ENCODE results near the gene TLL2. TPM values are rescaled to one million over a fixed set of nuclear protein-coding genes. Genes with fewer than 3 reads are reported as not detected.

TLL2 gene
- total and polyA plus RNA-seq, 4 donors: 0.07 to 0.23 (median 0.10) TPM

DNA sequence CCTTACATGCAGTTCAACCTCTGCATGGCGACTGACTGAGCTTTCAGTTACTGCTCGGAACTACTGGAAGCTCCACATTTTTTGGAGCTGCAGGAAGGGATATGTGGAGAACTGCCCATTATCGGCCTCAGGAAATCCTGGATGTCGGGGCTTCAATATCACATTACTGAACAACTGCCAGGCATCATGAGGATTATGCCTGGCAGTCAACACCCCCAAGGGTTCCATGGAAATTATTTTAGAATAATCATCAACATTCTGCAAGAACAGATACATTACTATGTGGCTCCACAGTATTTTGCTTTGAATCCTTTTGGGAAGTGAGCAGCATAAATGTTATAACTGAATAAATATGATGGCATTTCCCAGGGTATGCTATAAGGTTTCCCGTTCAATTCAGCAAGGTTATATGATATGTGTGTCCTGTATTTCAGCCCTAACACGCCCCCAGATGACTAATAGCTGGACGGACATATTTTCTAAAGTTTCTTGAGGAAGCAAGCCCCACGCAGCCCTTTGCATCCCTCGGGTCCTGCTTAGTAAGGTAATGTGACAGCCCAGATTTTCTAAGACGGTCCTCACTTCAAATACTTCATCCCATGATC is 101.9 kb downstream of the TLL2 start:
- Histone ChIP-seq H3K9ac (ENCODE audit: insufficient read depth in 1 of 2, low read length in 2 of 2) (no peak overlapping the region), H3K27me3 (ENCODE audit: control insufficient read depth in 3 of 3, insufficient read depth in 3 of 3, low read length in 2 of 3) (peaks cover 0 to 8% (median 4%) of the 10 kb centered on the region in 3 donors), H3K4me3 (no peak overlapping the region), H3K27ac (ENCODE audit: low read depth in 1 of 2, low read length in 1 of 2) (no peak overlapping the region), H3K9me3 (ENCODE audit: control insufficient read depth in 4 of 4, insufficient read depth in 3 of 4, low read length in 3 of 4) (no peaks in the 10 kb centered on the region), H3K4me1 (ENCODE audit: control insufficient read depth in 5 of 5, insufficient read depth in 5 of 5, low read length in 5 of 5) (peaks cover 0 to 16% (median 2%) of the 10 kb centered on the region in 5 donors), H3K36me3 (ENCODE audit: control insufficient read depth in 4 of 4, insufficient read depth in 4 of 4, low read length in 4 of 4) (no peaks in the 10 kb centered on the region)
- ATAC-seq (ENCODE audit: insufficient read depth, low FRiP score): no peak
- no peak for DNase-seq
- 68 to 73% methylated on average over 10 of the region's 10 CpGs for WGBS, 2 donors
- TF ChIP-seq, protein P1, sequence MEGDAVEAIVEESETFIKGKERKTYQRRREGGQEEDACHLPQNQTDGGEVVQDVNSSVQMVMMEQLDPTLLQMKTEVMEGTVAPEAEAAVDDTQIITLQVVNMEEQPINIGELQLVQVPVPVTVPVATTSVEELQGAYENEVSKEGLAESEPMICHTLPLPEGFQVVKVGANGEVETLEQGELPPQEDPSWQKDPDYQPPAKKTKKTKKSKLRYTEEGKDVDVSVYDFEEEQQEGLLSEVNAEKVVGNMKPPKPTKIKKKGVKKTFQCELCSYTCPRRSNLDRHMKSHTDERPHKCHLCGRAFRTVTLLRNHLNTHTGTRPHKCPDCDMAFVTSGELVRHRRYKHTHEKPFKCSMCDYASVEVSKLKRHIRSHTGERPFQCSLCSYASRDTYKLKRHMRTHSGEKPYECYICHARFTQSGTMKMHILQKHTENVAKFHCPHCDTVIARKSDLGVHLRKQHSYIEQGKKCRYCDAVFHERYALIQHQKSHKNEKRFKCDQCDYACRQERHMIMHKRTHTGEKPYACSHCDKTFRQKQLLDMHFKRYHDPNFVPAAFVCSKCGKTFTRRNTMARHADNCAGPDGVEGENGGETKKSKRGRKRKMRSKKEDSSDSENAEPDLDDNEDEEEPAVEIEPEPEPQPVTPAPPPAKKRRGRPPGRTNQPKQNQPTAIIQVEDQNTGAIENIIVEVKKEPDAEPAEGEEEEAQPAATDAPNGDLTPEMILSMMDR (IDR thresholded peaks at IDR 0.05; ENCODE audit: control extremely low read depth, extremely low read depth): no peak

DNA sequence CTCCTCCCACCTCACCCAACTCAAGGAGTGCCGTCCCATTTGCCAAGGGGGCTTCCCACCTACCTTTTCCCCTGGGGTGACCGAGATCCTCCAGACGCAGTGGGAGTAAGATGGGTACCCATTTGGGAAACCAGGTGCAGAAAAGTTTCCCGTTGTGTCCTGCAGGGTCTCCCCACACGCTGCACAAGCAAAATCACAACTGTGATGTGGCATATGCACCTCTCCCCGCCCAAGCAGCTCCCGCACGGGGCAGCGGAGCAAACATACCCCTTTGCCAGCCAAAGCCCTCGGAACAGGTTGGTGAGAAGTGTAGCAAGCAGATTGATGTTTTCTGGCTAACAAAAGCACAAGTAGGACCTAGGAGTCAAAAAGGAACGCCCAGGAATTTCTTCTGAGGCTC is 103.4 kb downstream of the TLL2 start:
- ATAC-seq (ENCODE audit: insufficient read depth, low FRiP score): no peak
- 86 to 91% methylated on average over 11 of the region's 11 CpGs for WGBS, 2 donors
- DNase-seq: no peak
- Histone ChIP-seq H3K27me3 (ENCODE audit: control insufficient read depth in 3 of 3, insufficient read depth in 3 of 3, low read length in 2 of 3) (peaks cover 0 to 12% (median 4%) of the 10 kb centered on the region in 3 donors), H3K27ac (ENCODE audit: low read depth in 1 of 2, low read length in 1 of 2) (no peak overlapping the region), H3K36me3 (ENCODE audit: control insufficient read depth in 4 of 4, insufficient read depth in 4 of 4, low read length in 4 of 4) (no peaks in the 10 kb centered on the region), H3K9ac (ENCODE audit: insufficient read depth in 1 of 2, low read length in 2 of 2) (no peak overlapping the region), H3K9me3 (ENCODE audit: control insufficient read depth in 4 of 4, insufficient read depth in 3 of 4, low read length in 3 of 4) (no peaks in the 10 kb centered on the region), H3K4me3 (no peak overlapping the region), H3K4me1 (ENCODE audit: control insufficient read depth in 5 of 5, insufficient read depth in 5 of 5, low read length in 5 of 5) (peaks cover 0 to 2% (median 0%) of the 10 kb centered on the region in 5 donors)
- TF ChIP-seq, protein P1 (IDR thresholded peaks at IDR 0.05; ENCODE audit: control extremely low read depth, extremely low read depth): no peak

DNA sequence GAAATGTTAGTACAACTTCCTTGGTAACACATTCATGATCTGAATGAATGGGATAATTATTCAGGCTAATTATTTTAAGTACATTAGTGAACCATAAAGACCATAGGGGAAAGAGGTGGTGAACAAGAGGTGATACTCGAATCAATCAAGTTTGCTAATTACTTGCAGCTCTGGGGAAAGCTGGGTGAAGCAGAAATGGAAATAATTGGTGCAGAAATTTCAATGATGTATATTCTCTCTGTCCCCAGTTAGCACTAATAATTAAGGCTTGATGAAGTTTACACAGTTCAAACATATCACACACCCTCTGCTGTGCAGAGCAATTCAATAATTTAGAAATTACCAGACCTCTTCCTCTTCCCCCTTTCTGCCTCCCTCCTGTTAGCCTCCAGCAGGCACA is 105.5 kb downstream of the TLL2 start:
- H3K27me3 ChIP-seq (ENCODE audit: control insufficient read depth in 3 of 3, insufficient read depth in 3 of 3, low read length in 2 of 3): peaks cover 0 to 14% (median 4%) of the 10 kb centered on the region in 3 donors
- no peak for DNase-seq
- WGBS, 2 donors: 69 to 87% methylated on average over 1 of the region's 1 CpG

More for the DNA sequence above, 105.5 kb downstream of the TLL2 start:
- no peaks in the 10 kb centered on the region for H3K9me3 ChIP-seq (ENCODE audit: control insufficient read depth in 4 of 4, insufficient read depth in 3 of 4, low read length in 3 of 4)
- ATAC-seq (ENCODE audit: insufficient read depth, low FRiP score): no peak
- TF ChIP-seq, protein P1 (IDR thresholded peaks at IDR 0.05; ENCODE audit: control extremely low read depth, extremely low read depth): no peak
- H3K4me3 ChIP-seq: no peak overlapping the region
- H3K36me3 ChIP-seq (ENCODE audit: control insufficient read depth in 4 of 4, insufficient read depth in 4 of 4, low read length in 4 of 4): no peaks in the 10 kb centered on the region
- H3K27ac ChIP-seq (ENCODE audit: low read depth in 1 of 2, low read length in 1 of 2): no peak overlapping the region
- H3K9ac ChIP-seq (ENCODE audit: insufficient read depth in 1 of 2, low read length in 2 of 2): no peak overlapping the region
- no peaks in the 10 kb centered on the region for H3K4me1 ChIP-seq (ENCODE audit: control insufficient read depth in 5 of 5, insufficient read depth in 5 of 5, low read length in 5 of 5)

Data from lung (tissue), 12 donors.